WTC11 (cell line): ENCODE results near the gene A1BG.

ENCODE experiments used
- NR2C2 ChIP-seq: sonication (generic); formaldehyde crosslinking; IDR thresholded peaks from 2 replicates; pipeline ENCODE4 v1.8.0; 2022; ENCODE audit warnings: mild to moderate bottlenecking, missing genetic modification reagents
- TEAD4 ChIP-seq: sonication (generic); formaldehyde crosslinking; IDR thresholded peaks from 2 replicates; pipeline ENCODE4 v1.8.0; 2022; ENCODE audit warnings: mild to moderate bottlenecking, missing genetic modification reagents
- ZNF423 ChIP-seq: fragments of 250-450 bp; sonication (Bioruptor Pico); IDR thresholded peaks from 2 replicates; pipeline ENCODE4 v2.1.2; 2022; ENCODE audit warnings: mild to moderate bottlenecking, moderate library complexity
- TF ChIP-seq, protein P1 (sequence below): sonication (generic); formaldehyde crosslinking; IDR thresholded peaks from 2 replicates; pipeline ENCODE4 v1.8.1; 2022; ENCODE audit warnings: low read depth, missing genetic modification reagents, borderline replicate concordance
- TF ChIP-seq, protein P2 (sequence below): fragments of 200-600 bp; IDR thresholded peaks from 2 replicates; pipeline ENCODE4 v1.8.0; 2022; ENCODE audit warnings: antibody characterized with exemption

DNA sequence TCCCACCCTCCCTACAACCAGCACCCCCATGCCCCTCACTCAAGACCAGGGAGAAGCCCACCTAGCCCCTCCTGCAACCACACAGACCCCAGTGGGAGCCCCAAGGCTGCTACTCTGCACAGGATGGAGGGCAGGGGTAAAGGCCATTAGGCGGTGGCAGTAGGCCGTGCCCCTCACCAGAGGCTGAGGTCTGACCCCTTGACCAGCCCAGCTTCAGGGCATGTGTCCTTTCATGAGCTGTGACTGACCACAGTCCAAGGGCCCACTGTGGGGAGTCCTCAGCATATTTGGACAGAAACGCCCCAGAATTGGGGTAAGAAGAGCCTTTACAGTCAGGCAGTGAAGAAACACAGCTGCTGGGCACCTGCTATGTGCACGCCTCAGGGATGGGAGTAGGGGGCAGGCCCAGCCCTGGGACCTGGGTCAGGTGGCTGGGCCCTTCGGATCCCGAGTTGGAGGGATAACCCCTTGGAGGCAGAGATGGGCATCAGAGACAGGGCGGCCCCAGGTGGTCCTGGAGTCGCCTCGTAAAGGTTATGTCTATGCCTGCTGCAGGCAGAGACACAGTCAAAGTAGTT is 32.1 kb upstream of the A1BG start:
- TF ChIP-seq, protein P1, sequence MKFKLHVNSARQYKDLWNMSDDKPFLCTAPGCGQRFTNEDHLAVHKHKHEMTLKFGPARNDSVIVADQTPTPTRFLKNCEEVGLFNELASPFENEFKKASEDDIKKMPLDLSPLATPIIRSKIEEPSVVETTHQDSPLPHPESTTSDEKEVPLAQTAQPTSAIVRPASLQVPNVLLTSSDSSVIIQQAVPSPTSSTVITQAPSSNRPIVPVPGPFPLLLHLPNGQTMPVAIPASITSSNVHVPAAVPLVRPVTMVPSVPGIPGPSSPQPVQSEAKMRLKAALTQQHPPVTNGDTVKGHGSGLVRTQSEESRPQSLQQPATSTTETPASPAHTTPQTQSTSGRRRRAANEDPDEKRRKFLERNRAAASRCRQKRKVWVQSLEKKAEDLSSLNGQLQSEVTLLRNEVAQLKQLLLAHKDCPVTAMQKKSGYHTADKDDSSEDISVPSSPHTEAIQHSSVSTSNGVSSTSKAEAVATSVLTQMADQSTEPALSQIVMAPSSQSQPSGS (CRISPR knock-in tag): no peak
- TF ChIP-seq, protein P2, sequence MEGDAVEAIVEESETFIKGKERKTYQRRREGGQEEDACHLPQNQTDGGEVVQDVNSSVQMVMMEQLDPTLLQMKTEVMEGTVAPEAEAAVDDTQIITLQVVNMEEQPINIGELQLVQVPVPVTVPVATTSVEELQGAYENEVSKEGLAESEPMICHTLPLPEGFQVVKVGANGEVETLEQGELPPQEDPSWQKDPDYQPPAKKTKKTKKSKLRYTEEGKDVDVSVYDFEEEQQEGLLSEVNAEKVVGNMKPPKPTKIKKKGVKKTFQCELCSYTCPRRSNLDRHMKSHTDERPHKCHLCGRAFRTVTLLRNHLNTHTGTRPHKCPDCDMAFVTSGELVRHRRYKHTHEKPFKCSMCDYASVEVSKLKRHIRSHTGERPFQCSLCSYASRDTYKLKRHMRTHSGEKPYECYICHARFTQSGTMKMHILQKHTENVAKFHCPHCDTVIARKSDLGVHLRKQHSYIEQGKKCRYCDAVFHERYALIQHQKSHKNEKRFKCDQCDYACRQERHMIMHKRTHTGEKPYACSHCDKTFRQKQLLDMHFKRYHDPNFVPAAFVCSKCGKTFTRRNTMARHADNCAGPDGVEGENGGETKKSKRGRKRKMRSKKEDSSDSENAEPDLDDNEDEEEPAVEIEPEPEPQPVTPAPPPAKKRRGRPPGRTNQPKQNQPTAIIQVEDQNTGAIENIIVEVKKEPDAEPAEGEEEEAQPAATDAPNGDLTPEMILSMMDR: no peak
- TF ChIP-seq TEAD4 (CRISPR knock-in tag) (no peak), ZNF423 (CRISPR knock-in tag) (no peak), NR2C2 (CRISPR knock-in tag) (no peak)
